ENCODE data around the gene RYR3. TPM values are rescaled to one million over a fixed set of nuclear protein-coding genes. Genes with fewer than 3 reads are reported as not detected.
A peak's percentile ranks its signal among the peaks of the same experiment; 100 is the strongest.

Gene RYR3
- total RNA-seq, 1 donor = not detected

DNA sequence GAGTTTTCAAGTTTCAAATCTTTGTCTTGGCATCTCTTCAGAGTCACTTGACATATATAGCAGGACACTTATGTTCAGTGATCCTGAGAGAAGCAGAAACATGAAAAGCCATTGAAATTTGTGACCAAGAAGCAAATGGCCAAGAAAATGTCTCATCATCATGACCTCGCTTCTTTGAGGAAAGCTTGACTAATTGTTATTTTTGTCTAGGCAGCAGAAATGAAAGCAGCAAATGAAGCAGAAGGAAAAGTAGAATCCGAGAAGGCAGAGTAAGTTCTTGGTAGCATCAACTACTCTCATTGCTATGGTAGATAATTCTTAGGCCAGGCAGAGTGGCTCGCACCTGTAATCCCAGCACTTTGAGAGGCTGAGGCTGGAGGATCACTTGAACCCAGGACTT lies 529.8 kb downstream of the RYR3 start:
- TF ChIP-seq CTCF (IDR thresholded peaks at IDR 0.05; ENCODE audit: insufficient read depth, low read depth, low read length) = no peak

GRCh38 chr15:33844186-33844585 lies 533.4 kb downstream of the RYR3 start:
- no peak overlapping the region for H3K4me3 ChIP-seq (ENCODE audit: low read depth, low read length)
- no peak for DNase-seq (ENCODE audit: low read depth)
- TF ChIP-seq CTCF (IDR thresholded peaks at IDR 0.05; ENCODE audit: insufficient read depth, low read depth, low read length) = no peak

More for the DNA sequence above, 529.8 kb downstream of the RYR3 start:
- DNase-seq (ENCODE audit: low read depth) = no peak
- no peak overlapping the region for H3K4me3 ChIP-seq (ENCODE audit: low read depth, low read length)

GRCh38 chr15:33844597-33844996 lies 533.8 kb downstream of the RYR3 start:
- no peak for TF ChIP-seq CTCF (IDR thresholded peaks at IDR 0.05; ENCODE audit: insufficient read depth, low read depth, low read length)
- DNase-seq (ENCODE audit: low read depth) = no peak
- H3K4me3 ChIP-seq (ENCODE audit: low read depth, low read length) = no peak overlapping the region

GRCh38 chr15:33846142-33846541 lies 535.4 kb downstream of the RYR3 start:
- H3K4me3 ChIP-seq (ENCODE audit: low read depth, low read length) = no peak overlapping the region
- no peak for DNase-seq (ENCODE audit: low read depth)
- TF ChIP-seq CTCF (IDR thresholded peaks at IDR 0.05; ENCODE audit: insufficient read depth, low read depth, low read length) = no peak

DNA sequence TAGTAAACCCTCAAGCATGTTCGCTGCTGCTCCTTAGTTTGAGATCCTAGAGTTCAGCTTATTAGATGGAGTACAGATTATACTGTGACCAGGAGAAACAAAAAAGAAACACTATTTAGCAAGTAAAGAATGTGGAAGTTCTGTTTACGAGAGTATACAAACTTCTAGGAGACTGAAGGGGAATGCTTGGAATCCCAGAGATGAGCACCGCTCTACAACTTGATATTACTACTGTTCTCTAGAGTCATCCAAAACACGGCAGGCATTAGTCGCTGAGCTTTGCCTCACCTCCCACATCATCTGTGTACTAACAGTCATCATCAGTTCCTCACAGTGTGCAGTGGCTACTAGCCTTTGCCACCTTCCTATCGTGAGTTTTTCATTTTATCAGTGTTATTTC lies 536.1 kb downstream of the RYR3 start:
- peak; percentile 22 for DNase-seq (ENCODE audit: low read depth)
- TF ChIP-seq CTCF (IDR thresholded peaks at IDR 0.05; ENCODE audit: insufficient read depth, low read depth, low read length) = no peak
- H3K4me3 ChIP-seq (ENCODE audit: low read depth, low read length) = no peak overlapping the region

DNA sequence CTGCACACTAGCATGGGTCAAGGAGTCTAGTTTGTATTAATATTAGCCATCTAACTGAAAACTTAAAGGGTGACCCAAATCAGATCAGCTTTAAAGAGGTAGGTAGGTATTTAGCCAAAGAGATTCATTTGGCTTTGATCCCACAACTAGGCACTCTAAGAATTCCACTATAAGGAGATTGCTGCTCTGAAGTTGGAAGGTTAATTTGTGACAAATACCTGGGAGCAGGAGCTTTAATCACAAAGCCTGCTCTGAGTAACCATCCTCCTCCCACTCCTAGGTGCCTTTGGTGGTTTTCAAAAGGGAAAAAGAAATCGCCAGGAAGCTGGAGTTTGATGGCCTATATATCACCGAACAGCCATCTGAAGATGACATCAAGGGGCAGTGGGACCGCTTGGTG lies 537.2 kb downstream of the RYR3 start:
- TF ChIP-seq CTCF (IDR thresholded peaks at IDR 0.05; ENCODE audit: insufficient read depth, low read depth, low read length) = no peak
- DNase-seq (ENCODE audit: low read depth) = no peak
- H3K4me3 ChIP-seq (ENCODE audit: low read depth, low read length) = no peak overlapping the region

GRCh38 chr15:33851079-33851478 lies 540.3 kb downstream of the RYR3 start:
- DNase-seq (ENCODE audit: low read depth) = no peak
- no peak for TF ChIP-seq CTCF (IDR thresholded peaks at IDR 0.05; ENCODE audit: insufficient read depth, low read depth, low read length)
- H3K4me3 ChIP-seq (ENCODE audit: low read depth, low read length) = no peak overlapping the region

All from fibroblast of villous mesenchyme (primary cell).